Hepatocyte (in vitro differentiated cells): ENCODE data around the gene SGK2.

ENCODE experiments used
- EZH2phosphoT487 ChIP-seq: fragments of 200-600 bp; sonication (generic); IDR thresholded peaks from one replicate; pipeline ENCODE4 v1.6.1; 2018; ENCODE audit warnings: antibody characterized with exemption, mild to moderate bottlenecking, low read depth, moderate library complexity; ENCODE audit not compliant: unreplicated experiment, severe bottlenecking
- TF ChIP-seq, protein P1 (sequence below): fragments of 200-600 bp; sonication (generic); IDR thresholded peaks from 2 replicates; pipeline ENCODE4 v1.5.1; 2016; ENCODE audit warnings: antibody characterized with exemption, mild to moderate bottlenecking; ENCODE audit not compliant: poor library complexity

DNA sequence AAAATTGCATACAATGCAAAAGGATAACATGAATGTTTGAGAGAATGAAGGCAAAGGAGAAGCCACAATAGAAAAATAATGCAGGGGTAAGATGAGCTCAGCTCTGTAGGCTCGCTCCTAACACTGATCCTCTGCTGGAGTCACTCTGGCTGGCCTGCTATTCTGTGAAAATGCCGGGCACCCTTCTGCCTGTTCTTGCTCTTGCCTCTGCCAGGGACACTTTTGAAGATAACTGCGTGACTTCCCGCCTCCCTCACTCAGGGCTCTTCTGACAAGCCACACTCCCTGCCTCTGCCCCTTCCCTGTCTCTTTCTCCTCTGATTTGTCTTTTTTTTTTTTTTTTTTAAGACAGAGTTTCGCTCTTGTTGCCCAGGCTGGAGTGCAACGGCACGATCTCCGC is 72.8 kb downstream of the SGK2 start:
- TF ChIP-seq, protein P1, sequence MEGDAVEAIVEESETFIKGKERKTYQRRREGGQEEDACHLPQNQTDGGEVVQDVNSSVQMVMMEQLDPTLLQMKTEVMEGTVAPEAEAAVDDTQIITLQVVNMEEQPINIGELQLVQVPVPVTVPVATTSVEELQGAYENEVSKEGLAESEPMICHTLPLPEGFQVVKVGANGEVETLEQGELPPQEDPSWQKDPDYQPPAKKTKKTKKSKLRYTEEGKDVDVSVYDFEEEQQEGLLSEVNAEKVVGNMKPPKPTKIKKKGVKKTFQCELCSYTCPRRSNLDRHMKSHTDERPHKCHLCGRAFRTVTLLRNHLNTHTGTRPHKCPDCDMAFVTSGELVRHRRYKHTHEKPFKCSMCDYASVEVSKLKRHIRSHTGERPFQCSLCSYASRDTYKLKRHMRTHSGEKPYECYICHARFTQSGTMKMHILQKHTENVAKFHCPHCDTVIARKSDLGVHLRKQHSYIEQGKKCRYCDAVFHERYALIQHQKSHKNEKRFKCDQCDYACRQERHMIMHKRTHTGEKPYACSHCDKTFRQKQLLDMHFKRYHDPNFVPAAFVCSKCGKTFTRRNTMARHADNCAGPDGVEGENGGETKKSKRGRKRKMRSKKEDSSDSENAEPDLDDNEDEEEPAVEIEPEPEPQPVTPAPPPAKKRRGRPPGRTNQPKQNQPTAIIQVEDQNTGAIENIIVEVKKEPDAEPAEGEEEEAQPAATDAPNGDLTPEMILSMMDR, result no peak
- no peak for TF ChIP-seq EZH2phosphoT487
